Measurements from ENCODE around the gene TJAP1.
A peak's percentile ranks its signal among the peaks of the same experiment; 100 is the strongest.

The TJAP1 gene, protein sequence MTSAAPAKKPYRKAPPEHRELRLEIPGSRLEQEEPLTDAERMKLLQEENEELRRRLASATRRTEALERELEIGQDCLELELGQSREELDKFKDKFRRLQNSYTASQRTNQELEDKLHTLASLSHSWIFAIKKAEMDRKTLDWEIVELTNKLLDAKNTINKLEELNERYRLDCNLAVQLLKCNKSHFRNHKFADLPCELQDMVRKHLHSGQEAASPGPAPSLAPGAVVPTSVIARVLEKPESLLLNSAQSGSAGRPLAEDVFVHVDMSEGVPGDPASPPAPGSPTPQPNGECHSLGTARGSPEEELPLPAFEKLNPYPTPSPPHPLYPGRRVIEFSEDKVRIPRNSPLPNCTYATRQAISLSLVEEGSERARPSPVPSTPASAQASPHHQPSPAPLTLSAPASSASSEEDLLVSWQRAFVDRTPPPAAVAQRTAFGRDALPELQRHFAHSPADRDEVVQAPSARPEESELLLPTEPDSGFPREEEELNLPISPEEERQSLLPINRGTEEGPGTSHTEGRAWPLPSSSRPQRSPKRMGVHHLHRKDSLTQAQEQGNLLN

DNA sequence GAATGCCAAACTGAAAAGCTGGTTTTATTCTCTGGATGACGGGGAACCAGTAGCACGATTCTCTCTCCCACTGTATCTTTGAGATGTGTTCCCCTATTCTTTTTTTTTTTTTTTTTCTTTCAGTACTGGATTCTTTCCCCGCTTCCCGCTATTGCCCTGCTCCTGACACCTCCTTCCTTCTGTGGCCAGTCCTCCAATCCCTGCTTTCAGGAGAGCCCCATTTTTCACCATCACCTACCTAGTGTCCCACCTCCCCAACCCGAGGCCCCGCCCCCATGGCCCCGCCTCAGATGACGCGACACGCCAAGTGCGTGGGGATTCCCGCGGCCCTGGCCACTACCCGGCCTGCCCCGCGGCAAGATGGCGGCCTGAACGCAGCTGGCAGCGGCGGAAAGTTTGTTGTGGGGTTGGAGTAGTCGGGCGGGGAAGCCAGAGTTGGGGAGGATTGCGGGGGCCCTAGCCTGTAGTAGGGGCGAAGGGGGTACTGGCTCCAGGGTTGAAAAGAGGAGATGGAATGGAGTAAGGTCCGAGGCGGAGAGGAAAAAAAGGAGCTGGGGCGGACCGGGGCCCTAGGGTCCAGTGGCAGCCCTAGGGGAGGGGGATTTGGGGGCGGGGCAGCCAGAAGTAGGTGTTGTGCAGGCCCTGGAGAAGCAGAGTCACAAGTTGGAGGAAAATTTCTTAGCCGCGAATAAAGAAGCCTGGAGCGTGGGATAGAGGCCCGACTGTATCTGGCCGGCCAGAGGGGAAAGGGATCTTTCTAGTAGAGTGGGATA lies at the start of gene TJAP1:
Gene TJAP1 (plus strand): TSS at position 336 of the 773 bp plus-strand sequence. CDS start 21,432 bp downstream, outside the sequence.
- peak; percentile 72 for DNase-seq

- DNase-seq = no peak
Measured at GRCh38 chr6:43428112-43428570, 49.2 kb upstream of the TJAP1 start.

GRCh38 chr6:43428874-43429273 lies 48.5 kb upstream of the TJAP1 start:
- no peak for DNase-seq

GRCh38 chr6:43432009-43432945 lies 45.1 kb upstream of the TJAP1 start:
- no peak for DNase-seq

DNA sequence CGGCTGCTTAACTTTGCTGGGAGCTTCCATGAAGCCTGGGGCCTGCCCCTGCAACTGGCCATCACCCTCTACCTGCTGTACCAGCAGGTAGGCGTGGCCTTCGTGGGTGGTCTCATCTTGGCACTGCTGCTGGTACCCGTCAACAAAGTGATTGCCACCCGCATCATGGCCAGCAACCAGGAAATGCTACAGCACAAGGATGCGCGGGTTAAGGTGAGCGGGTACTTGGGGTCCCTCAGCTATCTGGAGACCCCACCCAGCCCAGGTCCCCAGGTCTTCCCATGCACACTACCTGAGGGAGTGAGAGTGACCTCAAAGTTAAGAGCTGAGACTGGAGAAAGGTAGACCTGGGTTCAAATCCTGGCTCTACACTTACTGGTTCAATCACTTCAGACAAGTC lies 44.2 kb upstream of the TJAP1 start:
- no peak for DNase-seq

GRCh38 chr6:43434001-43434840 lies 43.1 kb upstream of the TJAP1 start:
- no peak for DNase-seq

DNA sequence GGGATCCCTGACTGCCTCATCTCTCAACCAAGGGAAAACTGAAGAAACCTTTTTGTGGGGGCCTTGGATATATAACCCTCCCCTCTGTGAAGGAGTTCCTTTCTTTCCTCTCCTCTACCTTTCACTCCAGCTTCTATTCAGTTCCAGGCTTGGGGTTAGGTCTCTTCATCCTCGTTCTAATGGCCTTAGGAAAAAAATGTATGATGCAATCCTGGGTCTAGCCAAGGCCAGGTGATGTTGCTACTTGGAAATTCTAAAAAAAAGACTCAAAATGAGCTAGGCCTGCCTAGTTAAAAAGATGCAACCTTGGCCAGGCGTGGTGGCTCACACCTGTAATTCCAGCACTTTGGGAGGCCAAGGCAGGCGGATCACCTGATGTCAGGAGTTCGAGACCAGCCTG lies 42.4 kb upstream of the TJAP1 start:
- no peak for DNase-seq

GRCh38 chr6:43435682-43436437 lies 41.5 kb upstream of the TJAP1 start:
- no peak for DNase-seq

- no peak for DNase-seq
Measured at GRCh38 chr6:43436577-43437282, 40.6 kb upstream of the TJAP1 start.

DNA sequence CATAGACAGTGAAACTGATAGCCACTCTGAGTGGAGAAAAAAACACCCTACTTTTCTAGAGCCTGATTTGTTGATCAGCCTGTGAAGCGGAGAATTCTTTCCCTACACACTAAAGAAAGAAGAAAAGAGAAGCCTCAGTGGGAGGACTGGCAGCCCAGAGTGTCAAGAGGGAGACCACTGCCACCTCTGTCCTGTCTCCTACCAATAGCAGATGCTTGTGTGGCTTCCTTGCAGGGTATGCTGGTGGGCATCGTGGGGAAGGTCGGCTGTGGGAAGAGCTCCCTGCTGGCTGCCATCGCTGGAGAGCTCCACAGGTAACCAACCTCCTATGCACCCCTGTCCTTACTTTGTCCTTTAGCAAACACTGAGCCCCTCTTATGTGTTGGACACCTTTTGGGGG lies 39.7 kb upstream of the TJAP1 start:
- DNase-seq = no peak

DNA sequence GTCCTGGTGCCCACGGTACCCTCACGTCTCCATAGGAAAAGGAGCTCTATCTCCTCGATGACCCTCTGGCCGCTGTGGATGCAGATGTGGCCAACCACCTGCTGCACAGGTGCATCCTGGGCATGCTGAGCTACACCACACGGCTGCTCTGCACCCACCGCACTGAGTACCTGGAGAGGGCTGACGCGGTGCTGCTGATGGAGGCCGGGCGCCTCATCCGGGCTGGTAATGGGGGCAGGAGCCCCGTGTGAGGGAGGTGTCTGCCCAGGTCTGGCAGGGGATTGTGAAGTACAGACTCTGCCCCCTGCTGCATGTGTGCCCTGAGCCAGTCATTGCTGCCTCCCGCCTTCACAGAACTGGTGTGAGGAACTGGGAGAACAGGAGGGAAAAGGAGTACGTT lies 34.4 kb upstream of the TJAP1 start:
- DNase-seq = no peak

DNA sequence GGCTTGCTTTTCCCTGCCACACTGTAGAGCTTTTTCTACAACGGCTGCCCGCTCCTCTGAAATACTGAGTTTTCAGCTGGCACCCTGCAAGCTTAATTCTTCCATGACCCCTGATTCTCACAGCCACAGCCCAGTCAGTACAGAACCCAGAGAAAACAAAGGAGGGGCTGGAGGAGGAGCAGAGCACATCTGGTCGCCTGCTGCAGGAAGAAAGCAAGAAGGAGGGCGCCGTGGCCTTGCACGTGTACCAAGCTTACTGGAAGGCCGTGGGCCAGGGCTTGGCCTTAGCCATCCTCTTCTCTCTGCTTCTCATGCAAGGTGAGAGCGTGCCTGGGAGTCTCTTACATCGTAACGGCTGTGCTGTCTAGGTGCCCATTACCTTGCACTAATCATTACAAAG lies 33.3 kb upstream of the TJAP1 start:
- DNase-seq = no peak

DNA sequence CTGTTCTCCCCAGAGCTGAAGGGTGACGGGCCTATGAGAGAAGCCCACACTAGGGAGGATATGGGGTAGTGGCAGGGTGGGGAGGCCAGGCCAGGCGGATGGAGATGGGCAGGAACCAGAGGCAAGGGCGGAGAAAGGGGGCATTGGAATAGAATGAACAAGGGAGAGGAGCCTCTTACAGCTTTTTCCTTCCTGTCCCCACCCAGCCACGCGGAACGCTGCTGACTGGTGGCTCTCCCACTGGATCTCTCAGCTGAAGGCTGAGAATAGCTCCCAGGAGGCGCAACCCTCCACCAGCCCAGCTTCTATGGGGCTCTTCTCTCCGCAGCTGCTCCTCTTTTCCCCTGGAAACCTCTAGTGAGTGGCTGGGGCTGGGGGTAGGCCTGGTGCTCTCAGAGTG lies 32.8 kb upstream of the TJAP1 start:
- no peak for DNase-seq

- no peak for DNase-seq
Measured at GRCh38 chr6:43445576-43445975, 31.8 kb upstream of the TJAP1 start.

GRCh38 chr6:43447604-43448003 lies 29.8 kb upstream of the TJAP1 start:
- no peak for DNase-seq

- no peak for DNase-seq
Measured at GRCh38 chr6:43448916-43449315, 28.5 kb upstream of the TJAP1 start.

DNA sequence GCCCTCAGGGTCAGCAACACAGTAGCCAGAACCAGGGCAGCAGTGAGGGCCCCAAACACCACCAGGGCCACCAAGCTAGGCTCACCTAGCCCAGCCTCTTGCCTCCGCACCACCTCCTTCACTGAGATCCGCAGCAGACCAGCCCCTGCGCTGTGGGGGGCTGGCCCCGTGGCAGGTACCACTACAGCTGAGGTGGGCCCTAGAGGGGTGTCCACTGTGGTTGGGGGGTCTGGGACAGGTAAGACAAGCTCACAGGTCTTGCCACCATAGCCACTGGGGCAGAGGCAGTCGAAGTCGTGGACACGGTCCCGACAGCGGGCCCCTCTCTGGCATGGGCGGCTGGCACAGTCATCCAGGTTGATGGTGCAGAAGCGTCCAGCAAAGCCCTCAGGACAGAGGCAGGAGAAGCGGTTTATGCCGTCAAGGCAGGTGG lies 26.7 kb upstream of the TJAP1 start:
- DNase-seq = no peak

- no peak for DNase-seq
Measured at GRCh38 chr6:43451348-43451747, 26.0 kb upstream of the TJAP1 start.

DNA sequence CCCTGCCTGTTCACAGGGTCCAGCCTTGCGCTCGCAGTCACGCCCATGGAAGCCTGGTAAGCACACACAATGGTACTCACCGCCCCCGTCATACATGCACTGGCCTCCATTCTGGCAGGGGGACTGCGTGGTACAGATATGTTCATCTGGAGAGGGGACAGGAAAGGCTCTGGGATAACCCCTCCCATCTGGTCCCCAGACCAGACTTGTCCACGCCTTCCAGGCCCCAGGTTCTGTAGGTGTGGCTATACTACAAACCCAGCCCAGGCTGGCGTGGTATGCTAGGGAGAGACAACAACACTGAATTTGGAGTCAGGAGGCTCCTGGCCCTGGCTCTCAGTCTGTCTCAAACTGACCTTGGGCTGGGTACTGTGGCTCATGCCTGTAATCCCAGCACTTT lies 25.4 kb upstream of the TJAP1 start:
- no peak for DNase-seq

DNA sequence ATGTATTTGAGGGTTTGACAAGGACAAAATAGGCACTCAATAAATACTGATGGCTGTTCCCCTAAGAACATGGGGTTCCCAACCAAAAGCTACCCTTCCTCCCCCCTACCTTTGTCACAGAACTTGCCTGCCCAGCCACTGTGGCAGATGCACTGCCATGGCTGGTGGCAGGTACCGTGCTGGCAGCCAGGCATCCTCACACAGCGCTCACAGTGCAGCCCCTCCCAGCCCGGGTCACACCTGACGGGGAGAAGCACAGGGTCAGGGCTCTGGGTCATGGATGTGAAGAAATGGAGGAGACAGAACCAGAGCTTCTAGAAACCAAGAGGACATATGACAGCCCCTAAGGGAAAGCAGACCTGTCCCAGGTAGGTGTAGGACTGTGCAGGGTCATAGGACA lies 24.5 kb upstream of the TJAP1 start:
- DNase-seq = no peak
